Upper lobe of left lung (tissue), 6 donors: ENCODE results near the gene KIF25. TPM values are rescaled to one million over a fixed set of nuclear protein-coding genes. Genes with fewer than 3 reads are reported as not detected.

ENCODE experiments used
- ATAC-seq, 2 donors: fragments of 200-7000 bp; cut with Tn5 transposase; one replicate each; pipeline ENCODE4 v1.9.1; 2022; ENCODE audit warnings: mild to moderate bottlenecking in 2 of 2, moderate library complexity in 2 of 2; ENCODE audit not compliant: low FRiP score in 2 of 2
- DNase-seq, 2 donors: peaks; one replicate each; pipeline ENCODE4 v3.0.0-alpha.2; 2019 to 2020
- H3K27ac ChIP-seq, 4 donors: fragments of 200-600 bp; sonication (generic); one replicate each; pipeline ENCODE4 v1.5.1; 2016 to 2019
- H3K27me3 ChIP-seq, 4 donors: fragments of 200-600 bp; sonication (generic); one replicate each; pipeline ENCODE4 v1.5.1; 2017 to 2019
- H3K36me3 ChIP-seq, 4 donors: fragments of 200-600 bp; sonication (generic); one replicate each; pipeline ENCODE4 v1.5.1; 2016 to 2019
- H3K4me1 ChIP-seq, 4 donors: fragments of 200-600 bp; sonication (generic); one replicate each; pipeline ENCODE4 v1.5.1; 2018 to 2019
- H3K4me3 ChIP-seq, 4 donors: fragments of 200-600 bp; sonication (generic); one replicate each; pipeline ENCODE4 v1.5.1; 2017 to 2019; ENCODE audit warnings: mild to moderate bottlenecking in 2 of 4, moderate library complexity in 1 of 4
- H3K9me3 ChIP-seq, 4 donors: fragments of 200-600 bp; sonication (generic); one replicate each; pipeline ENCODE4 v1.5.1; 2018 to 2019
- EP300 ChIP-seq, 4 donors: sonication (generic); formaldehyde crosslinking; IDR thresholded peaks; one replicate each; pipeline ENCODE4 v1.5.1; 2017; ENCODE audit warnings: antibody characterized with exemption in 4 of 4, control low read depth in 2 of 4
- POLR2A ChIP-seq, 4 donors: fragments of 450-650 bp; IDR thresholded peaks; one replicate each; pipeline ENCODE4 v1.5.1; 2016 to 2017; ENCODE audit warnings: antibody characterized with exemption in 4 of 4, mild to moderate bottlenecking in 2 of 4
- POLR2AphosphoS5 ChIP-seq, 2 donors: sonication (generic); formaldehyde crosslinking; IDR thresholded peaks; one replicate each; pipeline ENCODE4 v1.5.1; 2017; ENCODE audit warnings: antibody characterized with exemption in 2 of 2
- WGBS, 2 donors: methylation state at CpG; one replicate each; pipeline ENCODE4 v1.1.5; 2017 to 2018; 5-methylcytosine and 5-hydroxymethylcytosine counted together
- total RNA-seq, 6 donors: library from RNA; depleted of rRNA in 4 of 6; stranded (reverse); fragments of >200 nt in 4 of 6; gene quantifications; one replicate each; pipeline versions ENCODE4 v1.1.0 to v1.2.1, GENCODE V29; 2016 to 2021
- TF ChIP-seq, protein P1 (sequence below), 6 experiments: fragments of 450-650 bp in 4 of 6; fragments of 200-600 bp in 2 of 6; sonication (generic) in 2 of 6; IDR thresholded peaks; one replicate each; pipeline ENCODE4 v1.5.1; 2016 to 2019; ENCODE audit warnings: antibody characterized with exemption in 6 of 6
- donor health status: DM: no; HTN: no; CAD: no; lungs with moderate emphysema.
- donor health status: DM: no; HTN: yes; CAD: no; lungs with severe emphysema.

The KIF25 gene
- total RNA-seq, 6 donors from 2014 or later: 0.17 to 0.54 (median 0.30) TPM; not detected in 3

DNA sequence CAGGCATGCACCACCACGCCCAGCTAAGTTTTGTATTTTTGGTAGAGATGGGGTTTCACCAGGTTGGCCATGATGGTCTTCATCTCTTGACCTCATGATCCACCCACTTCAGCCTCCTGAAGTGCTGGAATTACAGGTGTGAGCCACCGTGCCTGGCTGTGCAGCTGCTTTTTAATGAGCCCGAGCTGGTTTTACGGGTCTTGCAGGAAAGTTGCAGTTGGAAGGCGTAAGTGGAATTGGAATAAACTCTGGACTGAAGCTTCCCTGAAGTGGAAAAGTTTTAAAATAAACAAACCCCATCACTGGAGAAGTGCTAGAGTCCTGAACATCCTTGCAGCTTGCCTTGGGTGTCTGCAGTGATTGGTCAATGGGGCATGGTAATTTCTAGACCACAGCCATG, 40.4 kb downstream of the KIF25 start:
- Histone ChIP-seq H3K4me1 (peaks cover 10 to 13% (median 11%) of the 10 kb centered on the region in 4 donors), H3K9me3 (peaks cover 24 to 37% (median 28%) of the 10 kb centered on the region in 4 donors), H3K27me3 (no peaks in the 10 kb centered on the region), H3K36me3 (no peaks in the 10 kb centered on the region), H3K4me3 (no peak overlapping the region), H3K27ac (peak overlapping the region in 1 of 4 donors; percentile 68)
- ATAC-seq (no peak), DNase-seq (no peak)
- TF ChIP-seq, protein P1, sequence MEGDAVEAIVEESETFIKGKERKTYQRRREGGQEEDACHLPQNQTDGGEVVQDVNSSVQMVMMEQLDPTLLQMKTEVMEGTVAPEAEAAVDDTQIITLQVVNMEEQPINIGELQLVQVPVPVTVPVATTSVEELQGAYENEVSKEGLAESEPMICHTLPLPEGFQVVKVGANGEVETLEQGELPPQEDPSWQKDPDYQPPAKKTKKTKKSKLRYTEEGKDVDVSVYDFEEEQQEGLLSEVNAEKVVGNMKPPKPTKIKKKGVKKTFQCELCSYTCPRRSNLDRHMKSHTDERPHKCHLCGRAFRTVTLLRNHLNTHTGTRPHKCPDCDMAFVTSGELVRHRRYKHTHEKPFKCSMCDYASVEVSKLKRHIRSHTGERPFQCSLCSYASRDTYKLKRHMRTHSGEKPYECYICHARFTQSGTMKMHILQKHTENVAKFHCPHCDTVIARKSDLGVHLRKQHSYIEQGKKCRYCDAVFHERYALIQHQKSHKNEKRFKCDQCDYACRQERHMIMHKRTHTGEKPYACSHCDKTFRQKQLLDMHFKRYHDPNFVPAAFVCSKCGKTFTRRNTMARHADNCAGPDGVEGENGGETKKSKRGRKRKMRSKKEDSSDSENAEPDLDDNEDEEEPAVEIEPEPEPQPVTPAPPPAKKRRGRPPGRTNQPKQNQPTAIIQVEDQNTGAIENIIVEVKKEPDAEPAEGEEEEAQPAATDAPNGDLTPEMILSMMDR (IDR thresholded peaks at IDR 0.05): no peak
- no peak for TF ChIP-seq EP300 (IDR thresholded peaks at IDR 0.05)
- TF ChIP-seq POLR2A (IDR thresholded peaks at IDR 0.05): no peak
- TF ChIP-seq POLR2AphosphoS5 (IDR thresholded peaks at IDR 0.05): no peak
- WGBS, 2 donors: 64 to 68% methylated on average over 5 of the region's 5 CpGs

DNA sequence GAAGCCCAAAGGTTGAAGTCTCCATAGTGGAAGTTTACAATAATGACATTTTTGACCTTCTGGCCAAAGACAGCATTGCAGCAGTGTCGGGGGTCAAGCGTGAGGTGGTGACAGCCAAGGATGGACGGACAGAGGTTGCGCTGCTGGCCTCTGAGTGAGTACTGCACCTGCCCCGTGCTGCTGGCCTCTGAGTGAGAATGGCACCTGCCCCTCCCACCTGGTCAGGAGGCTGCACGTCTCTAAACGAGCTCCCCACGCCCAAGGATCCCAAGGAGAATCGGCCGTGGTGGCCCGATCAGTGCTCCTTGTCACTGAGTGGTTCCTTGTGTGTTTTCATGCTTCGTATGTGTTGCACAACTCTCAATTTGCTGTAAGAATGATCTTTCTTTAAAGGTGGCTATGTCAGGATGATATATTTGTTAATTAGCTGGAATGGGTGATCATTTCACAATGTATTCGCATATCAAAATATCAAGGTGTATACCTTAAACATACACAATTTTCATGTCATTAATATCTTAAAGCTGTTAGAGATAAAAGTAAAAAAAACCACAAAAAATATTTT, 41.2 kb downstream of the KIF25 start:
- DNase-seq (no peak), ATAC-seq (no peak)
- peaks cover 24 to 37% (median 28%) of the 10 kb centered on the region in 4 donors for H3K9me3 ChIP-seq
- H3K27ac ChIP-seq: no peak overlapping the region
- H3K4me3 ChIP-seq: no peak overlapping the region
- WGBS, 2 donors: 90 to 92% methylated on average over 13 of the region's 13 CpGs
- H3K36me3 ChIP-seq: no peaks in the 10 kb centered on the region
- no peaks in the 10 kb centered on the region for H3K27me3 ChIP-seq
- H3K4me1 ChIP-seq: peaks cover 10 to 13% (median 11%) of the 10 kb centered on the region in 4 donors
- TF ChIP-seq POLR2A (IDR thresholded peaks at IDR 0.05): no peak
- TF ChIP-seq POLR2AphosphoS5 (IDR thresholded peaks at IDR 0.05): no peak

DNA sequence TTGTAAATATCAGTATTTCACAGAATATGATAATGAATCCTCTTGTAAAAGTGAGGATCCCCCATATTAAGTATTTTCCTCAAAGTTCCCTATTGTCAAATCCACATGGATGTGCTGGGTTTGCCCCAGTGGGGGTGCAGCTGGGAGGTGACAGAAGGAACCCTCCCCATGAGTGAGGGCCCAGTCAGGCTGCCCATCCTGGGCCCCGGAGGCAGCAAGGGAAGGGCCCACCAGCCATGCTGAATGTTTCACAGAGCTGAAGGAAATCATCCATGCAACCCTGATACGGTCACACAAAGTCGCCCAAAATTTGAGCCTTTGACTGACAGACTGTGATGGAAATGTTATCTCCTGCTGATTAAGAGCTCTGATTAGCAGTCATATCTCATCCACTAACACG, 41.8 kb downstream of the KIF25 start:
- no peak overlapping the region for H3K4me3 ChIP-seq
- H3K4me1 ChIP-seq: peaks cover 10 to 13% (median 11%) of the 10 kb centered on the region in 4 donors
- 89 to 96% methylated on average over 4 of the region's 4 CpGs for WGBS, 2 donors
- ATAC-seq (no peak), DNase-seq (no peak)
- peaks cover 24 to 37% (median 28%) of the 10 kb centered on the region in 4 donors for H3K9me3 ChIP-seq
- H3K27me3 ChIP-seq: no peaks in the 10 kb centered on the region
- no peaks in the 10 kb centered on the region for H3K36me3 ChIP-seq
- no peak for TF ChIP-seq POLR2A (IDR thresholded peaks at IDR 0.05)
- TF ChIP-seq POLR2AphosphoS5 (IDR thresholded peaks at IDR 0.05): no peak
- TF ChIP-seq, protein P1 (IDR thresholded peaks at IDR 0.05): no peak
- no peak for TF ChIP-seq EP300 (IDR thresholded peaks at IDR 0.05)
- H3K27ac ChIP-seq: no peak overlapping the region

DNA sequence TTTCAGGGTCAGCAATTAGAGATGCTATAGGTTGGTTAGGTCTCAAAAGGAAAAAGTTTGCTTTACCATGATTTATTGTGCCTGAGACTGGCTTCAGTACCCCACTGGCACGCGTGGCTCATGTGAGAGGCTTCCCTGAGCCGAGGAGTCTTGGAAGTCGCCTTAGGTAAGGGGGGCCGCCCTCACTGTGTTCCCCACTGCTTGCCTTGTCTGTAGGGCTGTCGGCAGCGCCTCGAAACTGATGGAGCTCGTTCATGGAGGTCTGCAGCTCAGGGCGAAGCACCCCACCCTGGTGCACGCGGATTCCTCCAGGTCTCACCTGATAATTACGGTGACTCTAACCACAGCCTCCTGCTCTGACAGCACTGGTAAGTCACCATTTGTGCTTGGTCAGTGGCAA, 42.4 kb downstream of the KIF25 start:
- 87 to 94% methylated on average over 8 to 12 of the region's 13 CpGs for WGBS, 2 donors
- TF ChIP-seq POLR2AphosphoS5 (IDR thresholded peaks at IDR 0.05) (no peak), EP300 (IDR thresholded peaks at IDR 0.05) (no peak), POLR2A (IDR thresholded peaks at IDR 0.05) (no peak)
- TF ChIP-seq, protein P1 (IDR thresholded peaks at IDR 0.05): no peak
- DNase-seq: no peak

DNA sequence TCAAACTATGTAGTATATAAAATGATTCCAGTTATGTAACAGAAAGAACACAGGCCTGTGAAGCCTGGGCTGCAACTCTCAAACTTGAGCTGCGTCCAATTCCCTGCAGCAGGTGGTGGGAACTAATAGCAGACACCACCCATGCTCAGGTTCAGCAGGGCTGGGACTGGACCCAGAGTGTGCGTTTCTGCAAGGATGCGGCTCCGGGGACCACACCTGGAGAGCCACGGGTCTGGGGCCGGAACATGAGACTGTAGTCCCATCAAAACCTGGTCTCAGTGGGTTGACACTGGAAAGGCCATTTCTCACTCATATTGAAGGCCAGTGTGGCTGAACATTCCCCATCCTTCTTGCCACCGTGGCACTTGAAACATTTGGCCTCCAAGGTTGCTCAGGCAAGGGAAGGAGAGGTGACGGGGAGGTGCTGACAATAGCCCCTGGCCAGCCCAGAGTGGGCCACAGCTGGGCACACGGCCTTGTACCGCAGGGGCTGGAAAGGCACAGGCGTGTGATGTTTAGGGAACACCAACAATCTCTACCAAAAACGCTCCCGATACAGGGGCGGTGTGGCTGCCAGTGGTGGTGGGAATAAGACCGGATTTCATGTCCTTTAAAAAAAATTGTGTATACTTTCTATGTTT, 43.5 kb downstream of the KIF25 start:
- DNase-seq (no peak), ATAC-seq (no peak)
- no peak overlapping the region for H3K4me3 ChIP-seq
- H3K36me3 ChIP-seq: no peaks in the 10 kb centered on the region
- H3K27me3 ChIP-seq: no peaks in the 10 kb centered on the region
- TF ChIP-seq POLR2AphosphoS5 (IDR thresholded peaks at IDR 0.05): no peak
- TF ChIP-seq, protein P1 (IDR thresholded peaks at IDR 0.05): no peak
- no peak for TF ChIP-seq EP300 (IDR thresholded peaks at IDR 0.05)
- TF ChIP-seq POLR2A (IDR thresholded peaks at IDR 0.05): no peak
- H3K4me1 ChIP-seq: peaks cover 8 to 16% (median 12%) of the 10 kb centered on the region in 4 donors
- H3K9me3 ChIP-seq: peaks cover 24 to 37% (median 28%) of the 10 kb centered on the region in 4 donors
- no peak overlapping the region for H3K27ac ChIP-seq
- WGBS, 2 donors: 87 to 94% methylated on average over 12 to 15 of the region's 15 CpGs

More for the DNA sequence above, 42.4 kb downstream of the KIF25 start:
- Histone ChIP-seq H3K4me3 (no peak overlapping the region), H3K27me3 (no peaks in the 10 kb centered on the region), H3K9me3 (peaks cover 24 to 37% (median 28%) of the 10 kb centered on the region in 4 donors), H3K4me1 (peaks cover 9 to 13% (median 10%) of the 10 kb centered on the region in 4 donors), H3K36me3 (no peaks in the 10 kb centered on the region), H3K27ac (no peak overlapping the region)
- ATAC-seq: no peak
